ENCODE data around the gene CGRRF1. TPM values are rescaled to one million over a fixed set of nuclear protein-coding genes. Genes with fewer than 3 reads are reported as not detected.

CGRRF1 gene
- polyA plus RNA-seq, 4 donors, result 11.9 to 16.5 (median 15.6) TPM

DNA sequence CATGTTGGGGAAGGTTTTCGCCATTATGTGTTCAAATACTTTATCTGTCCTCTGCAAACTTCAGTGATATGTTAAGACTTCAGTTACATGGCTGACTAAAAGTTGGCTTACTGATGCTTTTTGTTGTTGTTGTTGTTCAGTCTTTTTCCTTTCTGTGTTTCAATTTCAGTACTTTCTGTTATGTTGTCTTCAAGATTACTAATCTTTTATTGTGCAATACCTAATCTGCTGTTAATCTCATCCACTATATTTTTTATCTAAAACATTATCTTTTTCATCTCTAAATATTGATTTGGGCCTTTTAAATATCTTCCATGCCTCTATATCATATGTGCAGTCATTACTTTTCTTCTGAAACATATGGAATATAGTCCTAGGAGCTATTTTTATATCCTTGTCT, 7.0 kb downstream of the CGRRF1 start:
- H3K27ac ChIP-seq (ENCODE audit: low read depth in 1 of 3, low read length in 2 of 3), result no peak overlapping the region
- 96 to 100% (median 97%) methylated on average over 1 of the region's 1 CpG for WGBS, 3 donors
- peaks cover 0 to 4% of the 10 kb centered on the region in 2 donors for H3K9me3 ChIP-seq (ENCODE audit: control insufficient read depth in 2 of 2, insufficient read depth in 1 of 2, low read depth in 1 of 2, low read length in 1 of 2)
- DNase-seq (no peak), FAIRE-seq (no peak)
- H3K4me1 ChIP-seq (ENCODE audit: control insufficient read depth in 3 of 3, insufficient read depth in 2 of 3, low read depth in 1 of 3, low read length in 2 of 3), result peaks cover 0 to under 1% (median 0%) of the 10 kb centered on the region in 3 donors
- no peak overlapping the region for H3K4me3 ChIP-seq (ENCODE audit: low read depth in 1 of 3, low read length in 3 of 3)
- peaks cover 0 to 5% (median 4%) of the 10 kb centered on the region in 3 donors for H3K36me3 ChIP-seq (ENCODE audit: control insufficient read depth in 3 of 3, insufficient read depth in 2 of 3, low read depth in 1 of 3, low read length in 3 of 3)
- no peaks in the 10 kb centered on the region for H3K27me3 ChIP-seq (ENCODE audit: control insufficient read depth in 3 of 3, insufficient read depth in 3 of 3, low read length in 3 of 3)

GRCh38 chr14:54524410-54524809, 14.7 kb downstream of the CGRRF1 start:
- DNase-seq (no peak), FAIRE-seq (no peak)
- H3K4me1 ChIP-seq (ENCODE audit: control insufficient read depth in 3 of 3, insufficient read depth in 2 of 3, low read depth in 1 of 3, low read length in 2 of 3), result peaks cover 0 to 4% (median 0%) of the 10 kb centered on the region in 3 donors

GRCh38 chr14:54528973-54529372, 19.3 kb downstream of the CGRRF1 start:
- Histone ChIP-seq H3K36me3 (ENCODE audit: control insufficient read depth in 3 of 3, insufficient read depth in 2 of 3, low read depth in 1 of 3, low read length in 3 of 3) (peaks cover 3 to 13% (median 6%) of the 10 kb centered on the region in 3 donors), H3K9me3 (ENCODE audit: control insufficient read depth in 2 of 2, insufficient read depth in 1 of 2, low read depth in 1 of 2, low read length in 1 of 2) (no peaks in the 10 kb centered on the region), H3K27ac (ENCODE audit: low read depth in 1 of 3, low read length in 2 of 3) (no peak overlapping the region), H3K27me3 (ENCODE audit: control insufficient read depth in 3 of 3, insufficient read depth in 3 of 3, low read length in 3 of 3) (no peaks in the 10 kb centered on the region), H3K4me3 (ENCODE audit: low read depth in 1 of 3, low read length in 3 of 3) (no peak overlapping the region), H3K4me1 (ENCODE audit: control insufficient read depth in 3 of 3, insufficient read depth in 2 of 3, low read depth in 1 of 3, low read length in 2 of 3) (peaks cover 0 to under 1% (median 0%) of the 10 kb centered on the region in 3 donors)
- FAIRE-seq, result no peak
- WGBS, 3 donors, result 79 to 85% (median 80%) methylated on average over 2 of the region's 2 CpGs
- DNase-seq, result no peak

More at GRCh38 chr14:54524410-54524809, 14.7 kb downstream of the CGRRF1 start:
- H3K27me3 ChIP-seq (ENCODE audit: control insufficient read depth in 3 of 3, insufficient read depth in 3 of 3, low read length in 3 of 3), result no peaks in the 10 kb centered on the region
- no peaks in the 10 kb centered on the region for H3K9me3 ChIP-seq (ENCODE audit: control insufficient read depth in 2 of 2, insufficient read depth in 1 of 2, low read depth in 1 of 2, low read length in 1 of 2)
- H3K36me3 ChIP-seq (ENCODE audit: control insufficient read depth in 3 of 3, insufficient read depth in 2 of 3, low read depth in 1 of 3, low read length in 3 of 3), result peaks cover 3 to 20% (median 7%) of the 10 kb centered on the region in 3 donors
- no peak overlapping the region for H3K4me3 ChIP-seq (ENCODE audit: low read depth in 1 of 3, low read length in 3 of 3)
- WGBS, 3 donors, result 93 to 99% (median 95%) methylated on average over 4 of the region's 4 CpGs
- H3K27ac ChIP-seq (ENCODE audit: low read depth in 1 of 3, low read length in 2 of 3), result no peak overlapping the region

GRCh38 chr14:54529811-54530210, 20.1 kb downstream of the CGRRF1 start:
- Histone ChIP-seq H3K36me3 (ENCODE audit: control insufficient read depth in 3 of 3, insufficient read depth in 2 of 3, low read depth in 1 of 3, low read length in 3 of 3) (peaks cover under 1 to 8% (median 5%) of the 10 kb centered on the region in 3 donors), H3K27ac (ENCODE audit: low read depth in 1 of 3, low read length in 2 of 3) (no peak overlapping the region), H3K4me3 (ENCODE audit: low read depth in 1 of 3, low read length in 3 of 3) (no peak overlapping the region), H3K4me1 (ENCODE audit: control insufficient read depth in 3 of 3, insufficient read depth in 2 of 3, low read depth in 1 of 3, low read length in 2 of 3) (no peaks in the 10 kb centered on the region), H3K9me3 (ENCODE audit: control insufficient read depth in 2 of 2, insufficient read depth in 1 of 2, low read depth in 1 of 2, low read length in 1 of 2) (no peaks in the 10 kb centered on the region), H3K27me3 (ENCODE audit: control insufficient read depth in 3 of 3, insufficient read depth in 3 of 3, low read length in 3 of 3) (no peaks in the 10 kb centered on the region)
- 8 to 53% (median 36%) methylated on average over 1 of the region's 1 CpG for WGBS, 3 donors
- peak; percentile 43 to 52 for DNase-seq
- FAIRE-seq, result no peak

- H3K36me3 ChIP-seq (ENCODE audit: control insufficient read depth in 3 of 3, insufficient read depth in 2 of 3, low read depth in 1 of 3, low read length in 3 of 3), result peaks cover 0 to 3% (median 2%) of the 10 kb centered on the region in 3 donors
- DNase-seq (no peak), FAIRE-seq (no peak)
- no peaks in the 10 kb centered on the region for H3K9me3 ChIP-seq (ENCODE audit: control insufficient read depth in 2 of 2, insufficient read depth in 1 of 2, low read depth in 1 of 2, low read length in 1 of 2)
- WGBS, 3 donors, result 87 to 97% (median 88%) methylated on average over 3 of the region's 3 CpGs
- H3K27ac ChIP-seq (ENCODE audit: low read depth in 1 of 3, low read length in 2 of 3), result no peak overlapping the region
- peaks cover 0 to 8% (median 0%) of the 10 kb centered on the region in 3 donors for H3K4me1 ChIP-seq (ENCODE audit: control insufficient read depth in 3 of 3, insufficient read depth in 2 of 3, low read depth in 1 of 3, low read length in 2 of 3)
- H3K4me3 ChIP-seq (ENCODE audit: low read depth in 1 of 3, low read length in 3 of 3), result no peak overlapping the region
- no peaks in the 10 kb centered on the region for H3K27me3 ChIP-seq (ENCODE audit: control insufficient read depth in 3 of 3, insufficient read depth in 3 of 3, low read length in 3 of 3)
These were observed 22.7 kb downstream of the CGRRF1 start for GRCh38 chr14:54532111-54533012.

DNA sequence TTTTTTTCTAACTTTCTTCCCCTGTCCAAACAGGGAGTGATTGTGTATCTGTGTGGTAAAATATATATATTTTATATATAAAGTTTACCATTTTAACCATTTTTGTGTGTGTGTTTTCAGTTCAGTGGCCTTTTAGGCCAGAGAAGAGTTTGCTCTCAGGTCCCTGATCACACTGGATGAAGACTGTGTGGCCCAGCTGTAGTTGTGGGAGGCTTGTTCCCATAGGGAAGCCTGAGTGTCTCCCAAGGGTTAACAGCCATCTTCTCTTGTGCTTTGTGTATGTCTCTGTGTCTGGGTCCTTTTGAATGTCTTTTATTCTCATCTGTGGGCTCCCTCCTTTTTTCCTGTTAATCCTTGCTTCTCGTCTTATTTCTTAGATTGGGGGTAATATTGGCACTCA, 23.4 kb downstream of the CGRRF1 start:
- FAIRE-seq (no peak), DNase-seq (no peak)
- 88 to 95% (median 89%) methylated on average over 1 of the region's 1 CpG for WGBS, 3 donors
- peaks cover 0 to 2% (median 0%) of the 10 kb centered on the region in 3 donors for H3K36me3 ChIP-seq (ENCODE audit: control insufficient read depth in 3 of 3, insufficient read depth in 2 of 3, low read depth in 1 of 3, low read length in 3 of 3)
- peaks cover 0 to 10% (median 0%) of the 10 kb centered on the region in 3 donors for H3K4me1 ChIP-seq (ENCODE audit: control insufficient read depth in 3 of 3, insufficient read depth in 2 of 3, low read depth in 1 of 3, low read length in 2 of 3)
- no peaks in the 10 kb centered on the region for H3K9me3 ChIP-seq (ENCODE audit: control insufficient read depth in 2 of 2, insufficient read depth in 1 of 2, low read depth in 1 of 2, low read length in 1 of 2)
- H3K27me3 ChIP-seq (ENCODE audit: control insufficient read depth in 3 of 3, insufficient read depth in 3 of 3, low read length in 3 of 3), result no peaks in the 10 kb centered on the region
- H3K4me3 ChIP-seq (ENCODE audit: low read depth in 1 of 3, low read length in 3 of 3), result no peak overlapping the region
- H3K27ac ChIP-seq (ENCODE audit: low read depth in 1 of 3, low read length in 2 of 3), result no peak overlapping the region

GRCh38 chr14:54535126-54535525, 25.4 kb downstream of the CGRRF1 start:
- Histone ChIP-seq H3K36me3 (ENCODE audit: control insufficient read depth in 3 of 3, insufficient read depth in 2 of 3, low read depth in 1 of 3, low read length in 3 of 3) (no peaks in the 10 kb centered on the region), H3K27ac (ENCODE audit: low read depth in 1 of 3, low read length in 2 of 3) (no peak overlapping the region), H3K9me3 (ENCODE audit: control insufficient read depth in 2 of 2, insufficient read depth in 1 of 2, low read depth in 1 of 2, low read length in 1 of 2) (no peaks in the 10 kb centered on the region), H3K4me3 (ENCODE audit: low read depth in 1 of 3, low read length in 3 of 3) (no peak overlapping the region), H3K27me3 (ENCODE audit: control insufficient read depth in 3 of 3, insufficient read depth in 3 of 3, low read length in 3 of 3) (no peaks in the 10 kb centered on the region), H3K4me1 (ENCODE audit: control insufficient read depth in 3 of 3, insufficient read depth in 2 of 3, low read depth in 1 of 3, low read length in 2 of 3) (peaks cover 0 to 10% (median 0%) of the 10 kb centered on the region in 3 donors)
- 54 to 63% (median 57%) methylated on average over 1 of the region's 1 CpG for WGBS, 3 donors
- DNase-seq (no peak), FAIRE-seq (no peak)

- Histone ChIP-seq H3K27me3 (ENCODE audit: control insufficient read depth in 3 of 3, insufficient read depth in 3 of 3, low read length in 3 of 3) (no peaks in the 10 kb centered on the region), H3K36me3 (ENCODE audit: control insufficient read depth in 3 of 3, insufficient read depth in 2 of 3, low read depth in 1 of 3, low read length in 3 of 3) (no peaks in the 10 kb centered on the region), H3K27ac (ENCODE audit: low read depth in 1 of 3, low read length in 2 of 3) (no peak overlapping the region), H3K4me3 (ENCODE audit: low read depth in 1 of 3, low read length in 3 of 3) (no peak overlapping the region), H3K4me1 (ENCODE audit: control insufficient read depth in 3 of 3, insufficient read depth in 2 of 3, low read depth in 1 of 3, low read length in 2 of 3) (peaks cover 0 to 10% (median 0%) of the 10 kb centered on the region in 3 donors), H3K9me3 (ENCODE audit: control insufficient read depth in 2 of 2, insufficient read depth in 1 of 2, low read depth in 1 of 2, low read length in 1 of 2) (no peaks in the 10 kb centered on the region)
- DNase-seq (no peak), FAIRE-seq (no peak)
- 14 to 40% (median 31%) methylated on average over 2 of the region's 2 CpGs for WGBS, 3 donors
These were observed 25.9 kb downstream of the CGRRF1 start for GRCh38 chr14:54535646-54536045.
